Middle frontal gyrus (tissue), 1 donor: ENCODE measurements around the gene RAB3C.
"Not testable (repeated sequence)": the region's sequence is repeated elsewhere in the genome, so short reads cannot be mapped to it uniquely, and the experiment has no call there.

Experiments
- DNase-seq: peaks from one replicate; pipeline ENCODE4 v3.0.0-alpha.2; 2015; ENCODE audit warnings: low spot score; ENCODE audit errors: extremely low spot score

Gene RAB3C

DNA sequence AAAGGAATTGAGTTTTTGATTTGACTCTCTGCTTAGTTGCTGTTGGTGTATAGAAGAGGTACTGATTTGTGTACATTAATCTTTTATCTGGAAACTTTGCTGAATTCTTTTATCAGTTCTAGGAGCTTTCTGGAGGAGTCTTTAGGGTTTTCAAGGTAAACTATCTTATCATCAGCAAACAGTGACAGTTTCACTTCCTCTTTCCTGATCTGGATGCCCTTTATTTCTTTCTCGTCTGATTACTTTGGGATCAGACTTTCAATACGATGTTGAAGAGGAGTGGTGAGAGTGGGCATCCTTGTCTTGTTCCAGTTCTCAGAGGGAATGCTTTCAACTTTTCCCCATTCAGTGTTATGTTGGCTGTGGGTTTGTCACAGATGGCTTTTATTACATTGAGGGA is 17.7 kb downstream of the RAB3C start:
- not testable (repeated sequence) for DNase-seq

DNA sequence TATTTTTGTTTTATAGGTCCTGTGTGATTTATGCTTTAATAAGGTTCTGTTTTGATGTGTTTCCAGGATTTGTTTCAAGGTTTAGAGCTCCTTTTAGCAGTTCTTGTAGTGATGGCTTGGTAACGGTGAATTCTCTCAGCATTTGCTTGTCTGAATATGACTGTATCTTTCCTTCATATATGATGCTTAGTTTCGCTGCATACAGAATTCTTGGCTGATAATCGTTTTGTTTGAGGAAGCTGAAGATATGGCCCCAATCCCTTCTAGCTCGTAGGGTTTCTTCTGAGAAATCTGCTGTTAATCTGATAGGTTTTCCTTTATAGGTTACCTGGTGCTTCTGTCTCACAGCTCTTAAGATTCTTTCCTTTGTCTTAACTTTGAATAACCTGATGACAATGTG is 20.0 kb downstream of the RAB3C start:
- DNase-seq = not testable (repeated sequence)

DNA sequence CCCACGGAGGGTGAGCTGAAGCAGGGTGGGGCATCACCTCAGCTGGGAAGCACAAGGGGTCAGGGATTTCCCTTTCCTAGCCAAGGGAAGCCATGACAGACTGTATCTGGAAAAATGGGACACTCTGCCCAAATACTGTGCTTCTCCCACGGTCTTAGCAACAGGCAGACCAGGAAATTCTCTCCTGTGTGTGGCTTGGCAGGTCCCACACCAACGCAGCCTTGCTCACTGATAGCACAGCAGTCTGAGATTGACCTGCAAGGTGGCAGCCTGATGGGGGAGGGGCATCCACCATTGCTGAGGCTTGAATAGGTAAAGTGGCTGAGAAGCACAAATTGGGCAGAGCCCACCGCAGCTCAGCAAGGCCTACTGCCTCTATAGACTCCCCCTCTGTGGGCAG is 23.2 kb downstream of the RAB3C start:
- DNase-seq = no peak

DNA sequence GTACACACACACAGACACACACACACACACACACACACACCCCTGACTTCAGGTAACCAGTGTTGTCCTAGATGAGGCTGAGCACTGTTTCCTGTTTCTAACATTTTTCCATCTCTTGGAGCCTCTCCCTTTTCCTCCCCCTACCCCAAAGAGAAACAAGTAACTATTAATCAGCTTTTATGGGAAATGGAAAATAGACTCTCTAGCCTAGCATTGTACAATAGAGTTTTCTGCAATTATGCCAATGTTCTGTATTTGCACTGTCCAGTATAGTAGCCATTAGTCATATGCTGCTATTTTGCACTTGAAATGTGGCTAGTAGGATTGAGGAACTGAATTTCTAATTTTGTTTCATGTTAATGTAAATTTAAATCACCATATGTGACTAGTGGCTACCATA is 33.1 kb downstream of the RAB3C start:
- no peak for DNase-seq

DNA sequence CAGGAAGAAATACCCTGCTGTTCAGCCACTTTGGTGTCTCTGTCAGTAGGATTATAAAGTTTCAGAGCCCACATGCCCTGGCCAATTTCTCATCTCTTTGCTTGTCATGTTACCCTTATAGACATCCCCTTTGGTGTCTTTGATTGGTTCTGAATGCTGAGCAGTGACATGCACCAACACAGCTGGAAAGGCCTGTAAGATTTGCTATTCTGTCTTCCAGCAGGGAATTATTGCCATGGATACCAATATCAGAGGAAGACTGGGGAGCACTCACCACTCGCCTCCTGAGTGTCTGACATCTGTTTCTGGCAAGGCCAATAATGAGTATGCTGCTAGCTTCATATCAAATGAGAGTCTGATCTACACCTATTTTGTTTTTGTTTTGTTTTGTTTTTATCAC is 34.4 kb downstream of the RAB3C start:
- DNase-seq = no peak

DNA sequence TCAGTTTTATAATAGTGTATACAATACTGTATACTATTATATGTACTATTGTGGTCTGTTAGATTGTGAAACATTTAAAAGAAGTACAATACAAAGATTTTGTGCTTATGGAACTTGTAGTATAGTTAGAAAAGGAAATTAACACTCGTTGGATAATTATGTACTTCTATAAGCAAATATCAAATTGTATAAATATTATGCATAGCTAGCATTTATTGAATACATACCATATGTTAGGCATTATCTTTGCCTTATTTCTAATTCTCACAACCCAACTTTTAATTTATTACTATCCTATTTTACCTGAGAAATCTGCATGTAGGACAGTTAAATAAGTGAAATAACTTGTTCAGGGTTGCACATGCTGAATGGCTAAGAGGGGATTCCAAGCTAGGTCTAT is 37.5 kb downstream of the RAB3C start:
- DNase-seq = no peak

DNA sequence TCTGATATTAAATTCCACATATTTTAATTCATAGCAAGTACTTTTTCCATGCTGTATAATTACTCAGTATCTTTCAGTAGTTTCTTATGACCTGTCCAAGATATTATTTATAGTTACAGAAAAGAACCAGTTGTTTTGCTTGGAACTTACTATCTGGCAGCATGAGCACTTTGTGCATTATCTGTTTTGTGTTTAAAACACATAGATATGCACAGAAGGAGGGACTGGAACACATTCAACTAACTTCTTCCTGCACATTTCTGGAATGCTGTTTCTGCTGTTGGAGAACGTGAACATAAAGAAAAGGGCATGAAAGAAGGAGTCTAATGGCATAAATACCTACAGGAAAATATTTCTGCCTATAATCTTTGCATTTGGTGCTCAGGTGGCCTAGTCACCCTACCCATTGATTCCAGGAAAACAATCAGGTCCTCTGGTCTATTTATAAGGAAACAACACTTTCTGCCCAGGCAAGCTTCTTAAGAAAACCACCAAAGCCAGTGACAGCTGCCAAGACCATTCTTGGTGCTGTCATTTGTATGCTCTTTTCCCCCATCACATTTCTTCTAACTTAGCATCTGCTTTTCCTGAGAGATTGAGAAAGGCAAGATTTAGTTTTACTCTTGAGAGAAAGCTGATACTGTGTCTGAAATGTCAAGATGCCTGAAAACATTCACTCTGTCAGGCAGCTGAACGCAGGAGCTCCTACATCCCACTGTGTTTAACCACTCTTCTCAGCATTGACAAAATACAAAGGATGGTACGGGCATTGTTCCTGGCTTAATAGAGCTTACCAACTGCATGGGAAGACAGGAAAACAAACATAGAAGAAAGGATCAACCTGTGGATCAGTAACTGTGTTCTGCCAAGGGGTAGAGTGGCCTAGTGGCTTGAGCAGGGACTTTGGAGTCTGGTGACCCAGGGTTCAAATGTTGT is 40.3 kb downstream of the RAB3C start:
- DNase-seq = no peak

DNA sequence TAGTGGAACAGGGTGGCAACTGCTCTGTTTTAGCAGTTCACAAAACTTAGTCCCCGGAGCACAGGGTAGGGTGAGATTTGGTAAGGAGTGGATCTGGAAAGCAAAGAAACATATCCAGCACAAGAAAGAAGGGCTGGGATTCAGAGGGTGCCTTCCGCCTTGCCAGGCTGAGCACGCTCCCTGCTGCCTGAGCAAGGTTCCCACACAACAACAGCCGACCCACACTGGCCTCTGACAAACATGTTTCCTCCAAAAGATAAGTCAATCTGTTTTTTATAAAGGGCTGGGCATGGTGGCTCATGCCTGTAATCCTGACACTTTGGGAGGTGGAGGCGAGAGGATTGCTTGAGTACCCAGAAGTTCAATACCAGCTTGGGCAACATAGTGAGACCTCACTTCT is 45.8 kb downstream of the RAB3C start:
- DNase-seq = no peak

DNA sequence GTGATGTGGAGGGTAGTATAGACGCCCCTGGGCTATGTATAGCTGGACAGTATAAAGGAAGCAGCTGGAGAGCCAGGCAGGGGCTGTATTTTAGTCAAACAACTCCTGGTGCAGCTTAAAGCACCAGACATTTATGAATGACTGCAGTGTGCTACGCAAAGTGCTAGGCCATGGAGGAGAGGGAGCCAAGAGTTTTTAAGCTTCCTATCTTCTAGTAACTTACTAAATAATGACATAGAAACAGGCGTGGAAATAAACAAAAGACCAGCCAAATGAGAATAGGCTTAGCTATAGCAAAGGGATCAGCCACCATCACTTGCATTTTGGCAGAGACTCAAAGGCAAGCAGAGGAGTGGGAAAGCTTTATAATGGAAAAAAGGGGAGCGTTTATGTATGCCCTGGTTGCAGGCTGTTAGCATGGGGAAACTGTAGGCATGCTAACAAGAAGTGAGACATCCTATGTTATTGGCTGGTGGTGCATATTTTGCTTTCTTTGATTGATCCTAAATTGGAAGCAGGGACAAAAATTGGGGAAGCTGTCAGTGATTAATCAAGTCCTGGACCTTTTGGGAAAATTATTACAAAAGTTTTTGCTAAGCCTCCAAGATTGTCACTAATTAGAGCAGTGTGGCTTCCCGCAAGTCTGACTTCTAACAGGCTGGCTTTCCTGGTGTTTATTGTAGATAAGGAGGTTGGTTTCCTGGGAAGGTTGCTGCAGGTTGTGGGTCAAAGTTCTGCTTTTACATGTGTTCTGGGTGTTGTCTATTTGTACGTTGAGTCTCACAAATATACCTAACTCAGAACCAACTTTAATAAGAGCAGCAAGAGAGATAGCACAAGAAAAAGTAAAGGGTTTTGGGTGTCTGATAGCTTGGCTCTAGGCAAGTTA is 46.6 kb downstream of the RAB3C start:
- no peak for DNase-seq

DNA sequence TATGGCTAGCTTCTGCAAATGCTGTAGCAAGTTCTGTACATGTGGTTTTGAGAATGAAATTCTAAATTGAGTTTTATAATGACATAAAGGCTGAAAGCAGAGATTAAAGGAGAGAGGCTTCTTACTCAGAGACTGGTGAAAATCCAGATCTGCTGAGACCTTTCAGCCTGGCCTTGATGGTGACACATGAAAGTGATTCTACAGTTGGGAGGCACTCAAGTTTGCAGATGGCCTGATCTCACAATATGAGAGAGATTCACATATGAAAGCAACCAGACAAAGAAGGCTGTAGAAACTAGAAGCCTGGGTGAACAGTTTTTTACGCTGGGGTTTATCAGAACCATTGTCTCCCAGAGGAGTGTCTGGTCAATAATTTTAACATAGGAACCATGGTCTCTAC is 49.0 kb downstream of the RAB3C start:
- DNase-seq = no peak

DNA sequence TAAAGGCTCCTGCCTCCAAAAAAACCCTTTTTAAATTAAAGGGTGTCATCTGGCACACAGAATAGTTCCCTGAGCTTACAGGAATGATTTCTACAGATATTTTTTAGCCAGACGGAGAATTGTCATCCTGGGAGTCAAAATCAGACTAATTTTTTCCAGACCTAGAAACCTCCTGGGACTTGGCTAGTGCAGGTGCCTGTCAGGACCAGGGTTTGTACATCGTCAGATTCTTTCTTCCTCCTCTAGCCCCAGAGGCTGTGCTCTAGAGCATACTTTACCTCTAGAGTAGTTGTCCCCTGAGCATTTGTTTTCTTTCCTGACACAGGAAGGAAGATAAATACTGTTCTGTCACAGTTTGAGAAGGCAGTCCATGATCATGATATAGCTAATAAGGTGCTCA is 52.5 kb downstream of the RAB3C start:
- DNase-seq = no peak

DNA sequence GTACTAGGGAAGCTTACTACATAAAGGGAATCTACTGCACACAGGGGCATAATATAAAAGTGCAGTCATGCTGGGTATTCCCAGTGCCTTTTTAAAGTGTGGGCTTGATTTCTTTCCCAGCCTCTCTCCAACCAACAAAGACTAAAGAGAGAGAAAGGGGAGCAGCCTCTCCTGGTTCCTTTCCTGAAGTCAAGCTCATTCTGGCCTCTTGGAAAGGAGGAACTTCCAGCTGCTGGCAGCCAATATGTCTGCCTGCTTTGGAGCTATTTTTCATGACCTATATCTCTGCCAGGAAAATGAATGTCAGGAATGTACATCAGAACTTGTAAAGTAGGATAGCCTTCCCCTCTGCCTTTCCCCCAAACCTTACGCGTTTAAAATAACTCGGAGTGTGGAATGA is 57.1 kb downstream of the RAB3C start:
- no peak for DNase-seq

DNA sequence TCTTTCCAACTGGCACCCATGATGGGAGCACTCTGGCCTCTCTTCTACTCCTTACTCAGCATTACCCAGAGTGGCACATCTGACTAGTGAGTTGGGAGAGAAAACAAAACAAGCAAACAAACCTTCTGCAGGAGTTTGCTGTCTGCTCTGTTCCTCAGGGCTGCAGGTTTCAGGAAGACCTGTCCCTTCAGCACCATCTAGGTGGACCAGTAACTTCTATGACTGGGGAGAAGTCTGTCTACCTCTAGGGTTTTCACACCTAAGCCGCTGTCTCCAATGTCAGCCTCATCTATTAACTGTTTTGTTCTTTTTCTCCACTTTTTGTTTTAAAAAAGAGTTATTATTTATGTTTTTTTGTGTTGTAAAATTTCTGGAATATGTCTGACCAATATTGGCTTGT is 58.7 kb downstream of the RAB3C start:
- no peak for DNase-seq

DNA sequence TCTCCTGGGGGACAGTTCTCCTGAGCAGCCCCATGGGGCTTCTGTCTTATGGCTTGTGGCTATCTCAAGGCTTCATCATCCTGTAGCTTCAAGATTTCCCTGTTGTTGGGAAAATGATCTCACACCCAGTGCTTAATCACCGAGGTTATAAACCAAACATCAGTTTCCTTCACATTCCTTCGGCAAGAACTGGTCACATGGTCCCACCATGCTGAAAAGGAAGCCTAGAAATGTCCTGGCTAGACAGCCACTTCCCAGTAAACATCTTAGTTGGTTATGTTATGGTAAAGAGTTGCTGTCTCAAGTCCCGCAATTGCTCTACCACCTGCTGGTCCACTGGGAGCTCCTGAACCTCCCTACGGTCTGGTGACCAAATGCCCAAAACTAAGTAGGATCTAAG is 66.0 kb downstream of the RAB3C start:
- DNase-seq = no peak

DNA sequence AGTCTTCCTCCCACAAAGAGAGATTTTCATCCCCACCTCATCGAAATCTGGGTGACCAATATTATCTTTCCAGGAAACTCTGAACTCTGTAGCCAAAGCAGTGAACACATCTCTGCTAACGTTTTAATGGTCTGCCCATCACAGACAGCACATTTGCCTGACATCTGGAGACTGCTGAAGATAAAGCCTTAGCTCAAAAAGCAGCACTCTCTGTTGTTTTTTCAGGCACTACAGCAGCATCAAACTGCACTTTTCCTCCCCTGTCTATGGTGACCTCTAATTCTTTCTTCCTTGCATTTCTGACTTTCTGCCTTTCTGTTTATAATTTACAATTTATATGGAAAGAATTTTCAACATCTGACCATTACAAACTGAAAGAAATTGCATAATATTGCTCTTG is 66.8 kb downstream of the RAB3C start:
- no peak for DNase-seq

DNA sequence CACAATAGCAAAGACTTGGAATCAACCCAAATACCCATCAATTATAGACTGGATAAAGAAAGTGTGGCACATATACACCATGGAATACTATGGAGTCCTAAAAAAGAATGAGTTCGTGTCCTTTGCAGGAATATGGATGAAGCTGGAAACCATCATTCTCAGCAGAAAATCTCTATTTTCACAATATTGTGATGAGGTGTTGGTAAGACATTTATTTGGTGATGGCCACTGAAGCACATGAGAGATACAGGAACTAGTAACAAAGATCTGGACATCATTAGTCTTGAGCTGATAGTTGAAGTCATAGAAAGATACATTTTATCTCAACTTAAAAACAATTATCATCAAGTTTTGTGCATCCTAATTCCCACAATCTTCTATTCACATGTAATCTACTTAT is 70.6 kb downstream of the RAB3C start:
- no peak for DNase-seq

DNA sequence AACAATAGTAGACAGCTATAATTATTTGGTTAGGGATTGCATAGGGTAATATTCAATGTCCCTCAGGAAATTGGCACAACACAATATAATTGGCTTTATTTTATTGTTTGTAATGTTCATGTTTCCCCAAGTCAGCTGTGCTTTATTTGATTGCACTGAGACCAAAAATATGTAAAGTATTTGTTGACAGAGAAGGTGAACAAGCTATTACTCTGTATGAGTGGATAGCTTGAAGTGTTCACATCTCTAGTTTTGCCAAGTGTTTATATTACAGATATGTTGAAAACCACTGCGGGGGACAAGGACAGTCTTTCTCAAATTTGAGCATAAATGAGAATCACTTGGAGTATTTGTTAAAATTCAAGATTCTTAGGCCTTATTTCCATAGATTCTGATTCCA is 83.3 kb downstream of the RAB3C start:
- no peak for DNase-seq

DNA sequence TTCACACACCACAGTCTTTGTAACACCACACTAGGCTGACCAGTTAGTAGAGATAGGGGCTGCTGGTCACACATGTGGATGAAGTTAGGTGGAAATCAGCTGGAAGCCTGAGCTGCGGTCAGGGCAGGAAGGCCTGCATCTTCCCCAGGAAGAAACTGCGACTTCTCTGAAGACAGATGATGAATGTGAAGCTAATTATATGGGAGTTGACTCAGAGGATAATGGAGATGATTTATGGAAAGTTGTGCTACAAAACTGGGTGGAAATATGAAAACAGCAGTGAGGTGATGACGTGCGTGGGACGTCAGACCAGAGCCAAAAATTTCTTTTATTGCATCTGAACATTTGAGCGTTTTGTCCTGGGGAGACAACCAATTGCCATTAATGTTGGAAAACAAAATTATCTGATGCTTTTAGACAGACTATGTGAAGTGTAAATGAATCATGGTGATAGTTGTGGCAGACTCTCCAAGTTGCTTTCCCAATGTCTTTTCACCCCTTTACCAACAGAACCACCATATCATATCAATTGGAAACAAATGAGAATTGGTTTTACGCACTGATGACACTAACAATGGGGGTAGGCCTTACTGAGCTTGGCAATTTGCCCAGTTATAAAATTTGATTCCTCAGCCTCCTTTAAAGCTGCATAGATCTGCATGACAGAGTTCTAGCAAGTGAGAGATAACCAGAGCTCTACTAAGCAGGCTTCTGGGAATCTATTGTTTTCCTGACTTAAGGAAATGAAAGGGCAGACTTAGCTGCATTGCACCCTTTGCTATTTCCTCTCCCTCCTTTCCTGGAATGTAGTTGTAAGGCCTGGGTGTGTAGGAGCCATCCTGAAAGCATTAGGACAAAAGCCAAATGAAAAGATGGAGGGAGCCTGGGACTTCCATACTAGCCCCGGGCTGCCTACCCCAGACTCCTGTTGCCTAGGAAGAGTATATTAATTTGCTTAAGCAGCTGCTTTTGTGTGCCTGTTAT is 84.0 kb downstream of the RAB3C start:
- DNase-seq = no peak

DNA sequence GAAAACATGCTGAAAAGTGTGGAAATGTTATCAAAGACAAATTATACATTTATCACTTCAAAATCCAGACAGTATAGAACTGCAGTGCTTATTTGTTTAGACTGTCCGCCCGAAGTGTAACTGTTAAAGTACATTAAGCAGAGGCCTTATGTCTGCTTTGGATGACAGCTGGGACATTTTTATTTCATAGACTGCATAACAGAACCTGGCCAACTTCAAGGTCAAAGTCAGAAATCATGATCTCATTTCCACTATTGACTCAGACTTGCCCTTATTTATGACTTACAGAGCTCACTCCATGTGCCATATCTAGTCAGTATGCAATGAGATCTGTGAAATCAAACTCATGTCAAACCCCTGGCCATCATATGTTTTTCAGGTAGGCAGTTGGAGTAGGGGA is 87.7 kb downstream of the RAB3C start:
- no peak for DNase-seq

DNA sequence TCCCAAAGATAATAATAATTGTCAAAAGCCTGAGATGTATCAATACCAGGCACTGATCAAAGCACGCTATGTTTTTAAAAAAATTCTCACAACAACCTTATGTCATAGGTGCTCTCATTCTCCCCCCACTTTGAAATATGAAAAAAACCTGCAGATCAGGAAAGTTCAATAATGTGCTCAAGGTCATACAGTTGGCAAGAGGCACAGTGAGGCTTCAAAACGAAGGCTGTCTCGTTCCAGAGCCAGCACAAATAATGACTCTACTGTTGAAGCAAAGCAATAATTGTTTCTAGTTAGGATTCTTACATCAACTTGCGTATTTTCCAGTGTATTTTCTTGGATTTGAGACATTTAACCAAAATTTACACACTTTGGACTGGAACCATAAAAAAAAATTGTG is 88.3 kb downstream of the RAB3C start:
- no peak for DNase-seq

DNA sequence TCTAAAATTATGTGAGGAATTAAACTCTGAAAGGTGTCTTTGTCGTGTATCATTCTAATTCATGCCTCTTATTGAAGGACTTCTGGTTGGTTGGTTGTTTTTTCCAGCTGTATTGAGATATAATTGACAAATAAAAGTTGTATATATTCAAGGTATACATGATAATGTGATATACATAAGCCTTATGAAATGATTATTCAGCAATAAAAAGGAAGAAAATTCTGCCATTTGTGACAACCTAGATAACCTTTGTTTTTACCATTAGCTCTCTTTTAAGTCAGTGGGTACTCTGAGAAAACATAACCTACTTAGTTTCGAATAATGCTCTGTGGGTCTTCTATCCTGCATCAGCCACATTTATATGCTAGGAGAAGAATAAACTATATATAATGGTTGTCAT is 89.6 kb downstream of the RAB3C start:
- no peak for DNase-seq
